ENCODE results near the gene TUBB3.

Gene TUBB3

GRCh38 chr16:89971495-89972243, 48.5 kb downstream of the TUBB3 start:
- no peak for DNase-seq (ENCODE audit: low spot score)
- peak overlapping the region; percentile 97 for H3K4me3 ChIP-seq
- no peak for TF ChIP-seq CTCF (IDR thresholded peaks at IDR 0.05)
- H3K27ac ChIP-seq = peak overlapping the region; percentile 94 to 96

GRCh38 chr16:89972244-89973234, 49.4 kb downstream of the TUBB3 start:
- no peak for TF ChIP-seq CTCF (IDR thresholded peaks at IDR 0.05)
- DNase-seq (ENCODE audit: low spot score) = peak; percentile 92
- peak overlapping the region; percentile 97 for H3K4me3 ChIP-seq
- peak overlapping the region; percentile 94 to 96 for H3K27ac ChIP-seq

GRCh38 chr16:89973235-89973634, 50.1 kb downstream of the TUBB3 start:
- Histone ChIP-seq H3K27ac (peak overlapping the region; percentile 94 to 96), H3K4me3 (peak overlapping the region; percentile 97)
- no peak for DNase-seq (ENCODE audit: low spot score)
- TF ChIP-seq CTCF (IDR thresholded peaks at IDR 0.05) = no peak

GRCh38 chr16:89973654-89974335, 50.7 kb downstream of the TUBB3 start:
- peak overlapping the region; percentile 97 for H3K4me3 ChIP-seq
- no peak for DNase-seq (ENCODE audit: low spot score)

GRCh38 chr16:89974870-89975269, 51.7 kb downstream of the TUBB3 start:
- no peak for DNase-seq (ENCODE audit: low spot score)
- no peak for TF ChIP-seq CTCF (IDR thresholded peaks at IDR 0.05)
- Histone ChIP-seq H3K27ac (no peak overlapping the region), H3K4me3 (no peak overlapping the region)

More at GRCh38 chr16:89973654-89974335, 50.7 kb downstream of the TUBB3 start:
- no peak overlapping the region for H3K27ac ChIP-seq
- no peak for TF ChIP-seq CTCF (IDR thresholded peaks at IDR 0.05)

- H3K27ac ChIP-seq = no peak overlapping the region
- no peak for TF ChIP-seq CTCF (IDR thresholded peaks at IDR 0.05)
- DNase-seq (ENCODE audit: low spot score) = no peak
- H3K4me3 ChIP-seq = no peak overlapping the region
Measured at GRCh38 chr16:89981414-89981813, 58.3 kb downstream of the TUBB3 start.

All from coronary artery (tissue), 2 donors.